Fibroblast of peridontal ligament (primary cell): Measurements from ENCODE around the gene UGT1A1.
"Not testable (repeated sequence)": the region's sequence is repeated elsewhere in the genome, so short reads cannot be mapped to it uniquely, and the experiment has no call there.

ENCODE experiments used
- DNase-seq: peaks from one replicate; pipeline ENCODE4 v3.0.0-alpha.2; 2010; ENCODE audit errors: extremely low read depth

Gene UGT1A1

GRCh38 chr2:233760043-233760442, at the start of gene UGT1A1:
Gene UGT1A1 (plus strand): TSS chr2:233760270. CDS start chr2:233760288, 18 bp downstream.
- DNase-seq, result no peak

GRCh38 chr2:233711312-233712008, 48.6 kb upstream of the UGT1A1 start:
- peak; percentile 74 for DNase-seq

GRCh38 chr2:233712611-233713261, 47.3 kb upstream of the UGT1A1 start, which contains the start of gene UGT1A5:
Gene UGT1A5 (plus strand): TSS chr2:233712907. CDS start chr2:233712992, 85 bp downstream.
- DNase-seq, result no peak

- no peak for DNase-seq
Measured at GRCh38 chr2:233713262-233713615, 46.8 kb upstream of the UGT1A1 start.

- no peak for DNase-seq
Measured at GRCh38 chr2:233714121-233714520, 45.9 kb upstream of the UGT1A1 start.

GRCh38 chr2:233718552-233718951, 41.5 kb upstream of the UGT1A1 start, which contains the start of gene UGT1A4:
Gene UGT1A4 (plus strand): TSS chr2:233718736. CDS start chr2:233718821, 85 bp downstream.
- no peak for DNase-seq

GRCh38 chr2:233728723-233729301, 31.3 kb upstream of the UGT1A1 start, which contains the start of gene UGT1A3:
Gene UGT1A3 (plus strand): TSS chr2:233729042. CDS start chr2:233729127, 85 bp downstream.
- DNase-seq, result no peak

GRCh38 chr2:233736868-233737653, 23.0 kb upstream of the UGT1A1 start:
- DNase-seq, result not testable (repeated sequence)

GRCh38 chr2:233740870-233741269, 19.2 kb upstream of the UGT1A1 start:
- no peak for DNase-seq

GRCh38 chr2:233743464-233744259, 16.4 kb upstream of the UGT1A1 start:
- no peak for DNase-seq

GRCh38 chr2:233745073-233745755, 14.9 kb upstream of the UGT1A1 start:
- no peak for DNase-seq

GRCh38 chr2:233745838-233746237, 14.2 kb upstream of the UGT1A1 start:
- DNase-seq, result not testable (repeated sequence)

GRCh38 chr2:233746475-233747282, 13.4 kb upstream of the UGT1A1 start:
- no peak for DNase-seq

GRCh38 chr2:233747283-233747544, 12.9 kb upstream of the UGT1A1 start:
- DNase-seq, result no peak

GRCh38 chr2:233750689-233751088, 9.4 kb upstream of the UGT1A1 start:
- not testable (repeated sequence) for DNase-seq

GRCh38 chr2:233751212-233752009, 8.7 kb upstream of the UGT1A1 start:
- not testable (repeated sequence) for DNase-seq

- no peak for DNase-seq
Measured at GRCh38 chr2:233754872-233755611, 5.0 kb upstream of the UGT1A1 start.

- no peak for DNase-seq
Measured at GRCh38 chr2:233756429-233757081, 3.5 kb upstream of the UGT1A1 start.
